K562 (cell line): Measurements from ENCODE around the gene TTC28. TPM values are rescaled to one million over a fixed set of nuclear protein-coding genes. Genes with fewer than 3 reads are reported as not detected.

Experiments
- ATAC-seq: fragments of 200-7000 bp; cut with Tn5 transposase; 3 replicates; pipeline ENCODE4 v1.9.1; 2020; ENCODE audit warnings: moderate library complexity
- BruUV-seq: library from RNA; stranded (reverse); fragments of 400-500 nt; replicated peaks from 2 replicates; lab custom pipeline; 2021; lab: Mats Ljungman, UMichigan
- CTCF ChIA-PET: fragments of 300-600 bp; formaldehyde crosslinking; extraction: SDS; loops from one replicate; lab custom pipeline; 2021; ENCODE audit warnings: low intra/inter-chr PET ratio; lab: Yijun Ruan, JAX
- POLR2A ChIA-PET: fragments of 300-600, 350-650 bp; sonication (Branson Sonifier 250); formaldehyde crosslinking; extraction: SDS; loops from one replicate; lab custom pipeline; 2021; ENCODE audit warnings: antibody characterized with exemption, inconsistent platforms; lab: Yijun Ruan, JAX
- DNase-seq, 4 experiments: peaks; one replicate each; pipeline versions ENCODE4 v3.0.0 to v3.0.0-alpha.2; 2011 to 2018; ENCODE audit warnings: low spot score in 3 of 4, mixed read lengths in 3 of 4; ENCODE audit errors: extremely low read depth in 1 of 4
- FAIRE-seq: peaks from 2 replicates; lab custom pipeline; 2011; peaks lifted over from hg19 to GRCh38; lab: Jason Lieb, UNC
- H2AFZ ChIP-seq: 2 replicates; pipeline ENCODE4 v1.6.0; 2011; ENCODE audit warnings: low read depth, low read length, control low read depth, inconsistent platforms
- H3K27ac ChIP-seq: fragments of 200-600 bp; 3 replicates; pipeline ENCODE4 v1.8.0; 2011; ENCODE audit warnings: low read depth, mild to moderate bottlenecking, control low read depth, inconsistent platforms, low read length, moderate library complexity, mixed read lengths; ENCODE audit errors: extremely low read depth
- H3K27me3 ChIP-seq, 2 experiments: fragments of 300-600 bp in 1 of 2; 2 replicates in 1 of 2; 3 replicates in 1 of 2; pipeline versions ENCODE4 v1.6.0 to v1.8.0; 2011; ENCODE audit warnings: inconsistent platforms in 2 of 2, low read length in 2 of 2, mild to moderate bottlenecking in 1 of 2, mixed read lengths in 1 of 2, moderate library complexity in 1 of 2; ENCODE audit not compliant: control insufficient read depth in 2 of 2, insufficient read depth in 2 of 2
- H3K36me3 ChIP-seq: fragments of 300-600 bp; 3 replicates; pipeline ENCODE4 v1.8.0; 2011; ENCODE audit warnings: mild to moderate bottlenecking, low read length, inconsistent platforms; ENCODE audit not compliant: control insufficient read depth, insufficient read depth
- H3K4me1 ChIP-seq, 2 experiments: fragments of 200-600 bp in 1 of 2; replicated peaks in 1 of 2; 2 replicates in 1 of 2; 3 replicates in 1 of 2; pipeline versions ENCODE4 v1.5.1 to v1.8.0; 2011; ENCODE audit warnings: inconsistent platforms in 2 of 2, low read length in 2 of 2, mild to moderate bottlenecking in 1 of 2, mixed read lengths in 1 of 2, moderate library complexity in 1 of 2; ENCODE audit not compliant: control insufficient read depth in 2 of 2, insufficient read depth in 2 of 2
- H3K4me2 ChIP-seq: 2 replicates; pipeline ENCODE4 v1.6.1; 2011; ENCODE audit warnings: low read length, control low read depth, inconsistent platforms, mixed read lengths; ENCODE audit not compliant: insufficient read depth
- H3K4me3 ChIP-seq: fragments of 200-600 bp; sonication (generic), shearing (Covaris generic); 2 replicates; pipeline ENCODE4 v1.5.1; 2016; ENCODE audit warnings: control low read depth, inconsistent platforms
- H3K79me2 ChIP-seq: fragments of 200-600 bp; 3 replicates; pipeline ENCODE4 v1.8.0; 2011; ENCODE audit warnings: low read length, inconsistent platforms; ENCODE audit not compliant: control insufficient read depth, insufficient read depth
- H3K9ac ChIP-seq, 2 experiments: 2 replicates each; pipeline versions ENCODE4 v1.6.0 to v1.6.1; 2011; ENCODE audit warnings: low read depth in 2 of 2, low read length in 2 of 2, control low read depth in 1 of 2, inconsistent platforms in 1 of 2, mild to moderate bottlenecking in 1 of 2, mixed read lengths in 1 of 2; ENCODE audit not compliant: insufficient read depth in 1 of 2
- H3K9me1 ChIP-seq: one replicate; pipeline ENCODE4 v1.6.0; 2011; ENCODE audit warnings: inconsistent platforms, mild to moderate bottlenecking, low read length, moderate library complexity; ENCODE audit not compliant: control insufficient read depth, insufficient read depth
- H3K9me3 ChIP-seq: replicated peaks from 2 replicates; pipeline ENCODE4 v1.5.1; 2011; ENCODE audit warnings: low read depth, low read length, inconsistent platforms; ENCODE audit not compliant: control insufficient read depth, insufficient read depth
- H4K20me1 ChIP-seq: replicated peaks from 2 replicates; pipeline ENCODE4 v1.6.1; 2011; ENCODE audit warnings: low read length, inconsistent platforms, mixed read lengths; ENCODE audit not compliant: control insufficient read depth, insufficient read depth
- DIDO1 ChIP-seq: fragments of 450-650 bp; IDR thresholded peaks from 2 replicates; pipeline ENCODE4 v1.6.1; 2016; ENCODE audit warnings: low read depth, missing biosample characterization, missing genetic modification characterization
- E2F6 ChIP-seq, 2 experiments: IDR thresholded peaks; 2 replicates each; pipeline ENCODE4 v1.6.1; 2011; ENCODE audit warnings: borderline replicate concordance in 1 of 2, control low read depth in 1 of 2, low read depth in 1 of 2, low read length in 1 of 2, mild to moderate bottlenecking in 1 of 2, mixed read lengths in 1 of 2, moderate library complexity in 1 of 2; ENCODE audit not compliant: insufficient read depth in 1 of 2, insufficient read length in 1 of 2, poor library complexity in 1 of 2, severe bottlenecking in 1 of 2; ENCODE audit errors: extremely low read depth in 1 of 2
- FOXA3 ChIP-seq, 2 experiments: fragments of 450-650 bp in 1 of 2; sonication (generic) in 1 of 2; formaldehyde crosslinking; IDR thresholded peaks in 1 of 2; conservative IDR thresholded peaks in 1 of 2; 2 replicates each; pipeline versions ENCODE4 v1.4.0 to v1.8.0; 2020 to 2022; ENCODE audit warnings: mild to moderate bottlenecking in 2 of 2, missing genetic modification reagents in 1 of 2
- HSF4 ChIP-seq: fragments of 250-450 bp; sonication (Bioruptor Pico); IDR thresholded peaks from 2 replicates; pipeline ENCODE4 v2.1.2; 2022; ENCODE audit warnings: mild to moderate bottlenecking, moderate library complexity, borderline replicate concordance
- MLLT1 ChIP-seq, 2 experiments: fragments of 450-650 bp; IDR thresholded peaks; 2 replicates each; pipeline ENCODE4 v1.6.1; 2016
- RBM14 ChIP-seq: fragments of 200-400 bp; formaldehyde crosslinking; IDR thresholded peaks from 2 replicates; pipeline ENCODE4 v1.6.1; 2018; ENCODE audit warnings: low read depth, mild to moderate bottlenecking, low read length, moderate library complexity, borderline replicate concordance; ENCODE audit not compliant: insufficient read depth
- RBM15 ChIP-seq: fragments of 200-400 bp; formaldehyde crosslinking; IDR thresholded peaks from 2 replicates; pipeline ENCODE4 v1.6.1; 2018; ENCODE audit warnings: mild to moderate bottlenecking, low read length, moderate library complexity; ENCODE audit not compliant: insufficient read depth
- ZFP30 ChIP-seq: fragments of 250-450 bp; sonication (Bioruptor Pico); IDR thresholded peaks from 2 replicates; pipeline ENCODE4 v1.8.0; 2022; ENCODE audit warnings: moderate library complexity, mild to moderate bottlenecking, inconsistent platforms, borderline replicate concordance
- WGBS: fragments of 100-300 bp; shearing (Covaris generic); methylation state at CpG from one replicate; pipeline ENCODE4 v1.1.6; 2016; ENCODE audit warnings: low coverage, mixed read lengths; ENCODE audit not compliant: insufficient coverage; ENCODE audit errors: missing lambda C conversion rate; 5-methylcytosine and 5-hydroxymethylcytosine counted together
- in situ Hi-C: fragments of 300-500 bp; cut with MboI; formaldehyde crosslinking; loops from 4 replicates; pipeline ENCODE4 v1.15.0; 2018; ENCODE audit warnings: inconsistent platforms, mixed read lengths
- intact Hi-C: fragments of 100-400 bp; cut with micrococcal nuclease; formaldehyde crosslinking; loops from 2 replicates; pipeline ENCODE4 v1.14.2; 2022
- polyA plus RNA-seq, 8 experiments: library from polyadenylated mRNA; depleted of rRNA in 4 of 8; stranded (reverse) in 5 of 8; unstranded in 3 of 8; fragments of >200 nt; fragmentation: Nextera tagmentation in 2 of 8; fragmentation: Illumina TruSeq in 1 of 8; extraction: Ambion mirVana in 2 of 8; extraction: Trizol in 1 of 8; gene quantifications; 2 replicates each; pipeline versions ENCODE4 v1.2.1 to v1.2.3, GENCODE V29; 2011 to 2014; ENCODE audit warnings: inconsistent platforms in 1 of 8, missing spikeins in 1 of 8
- total RNA-seq, 7 experiments: library from RNA; depleted of rRNA in 6 of 7; stranded (reverse); fragments of >200 nt in 6 of 7; fragmentation: Illumina TruSeq in 2 of 7; extraction: Trizol in 2 of 7; gene quantifications; 2 replicates each; pipeline versions ENCODE4 v1.2.1 to v1.2.3, GENCODE V29; 2011 to 2021; ENCODE audit warnings: low replicate concordance in 1 of 7

TTC28 gene
- total and polyA plus RNA-seq, 9 of the 15 experiments (the other 6 are each of a cell fraction or from before 2014, with no cell fraction given) = 0.22 to 10.7 (median 3.1) TPM

DNA sequence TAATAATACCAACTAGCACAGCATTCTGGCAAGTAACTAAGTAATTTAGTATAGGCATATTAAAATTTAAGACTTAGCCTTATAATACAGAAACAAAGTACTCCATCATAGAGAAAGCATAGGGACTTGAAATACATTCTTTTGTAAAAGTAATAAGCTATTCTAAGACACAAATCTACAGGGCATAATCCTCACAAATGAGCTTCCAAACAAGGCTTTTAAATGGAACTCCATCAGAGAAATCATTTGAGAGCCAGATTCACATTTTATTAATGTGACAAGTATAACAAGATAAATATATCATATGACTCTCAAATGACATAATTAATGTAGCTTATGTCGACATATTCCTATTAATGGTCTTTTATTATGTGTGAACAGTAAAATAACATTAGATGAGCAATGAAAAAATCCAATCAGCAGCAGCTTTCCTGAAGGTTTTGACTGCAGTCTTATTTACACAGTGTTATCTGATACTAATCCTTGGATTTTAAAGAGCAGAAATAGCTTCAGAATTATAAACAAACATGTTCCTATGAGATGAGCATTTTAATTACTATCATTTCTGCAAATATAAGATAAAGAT, 241.4 kb downstream of the TTC28 start:
- Histone ChIP-seq H3K9ac (no peak overlapping the region), H3K4me3 (no peak overlapping the region), H3K9me3 (no peaks in the 10 kb centered on the region), H3K4me2 (no peak overlapping the region)
- no peak for ATAC-seq
- 18% methylated on average over 1 of the region's 1 CpG for WGBS
- BruUV-seq = no TSS peak
- no peak for TF ChIP-seq RBM14
- no peak for TF ChIP-seq E2F6 (IDR thresholded peaks at IDR 0.05; ENCODE audit: borderline replicate concordance in 1 of 2, extremely low read depth in 1 of 2, insufficient read depth in 1 of 2, insufficient read length in 1 of 2, low read depth in 1 of 2, low read length in 1 of 2, poor library complexity in 1 of 2, severe bottlenecking in 1 of 2)
- no peak for TF ChIP-seq MLLT1 (IDR thresholded peaks at IDR 0.05)
- TF ChIP-seq ZFP30 = no peak
- peak in 1 of 2 experiments; percentile 43; a peak in 1 of 4 replicates for TF ChIP-seq FOXA3 (CRISPR knock-in tag; conservative IDR thresholded peaks at IDR 0.05 in 1 of 2, IDR thresholded peaks at IDR 0.05 in 1 of 2)
- no peak for TF ChIP-seq HSF4
- TF ChIP-seq RBM15 = no peak
- no peak for TF ChIP-seq DIDO1 (tag)
- TF ChIP-seq, all 486 proteins: peak for 1
- no peaks in the 10 kb centered on the region; the same call in 1 of the 2 replicates for H4K20me1 ChIP-seq
- ChIA-PET POLR2A (no interaction called here), CTCF (no interaction called here)
- peaks cover 0 to 12% of the 10 kb centered on the region in 2 experiments; a peak in 3 of 5 replicates for H3K4me1 ChIP-seq
- no peaks in the 10 kb centered on the region for H3K36me3 ChIP-seq
- H3K27ac ChIP-seq = no peak overlapping the region
- intact Hi-C loops (no loop called here), in situ Hi-C loops (no loop called here)
- FAIRE-seq (no peak), DNase-seq (no peak)
- H3K79me2 ChIP-seq = no peaks in the 10 kb centered on the region; the same call in 2 of the 3 replicates
- no peaks in the 10 kb centered on the region for H3K27me3 ChIP-seq
- no peaks in the 10 kb centered on the region for H3K9me1 ChIP-seq
- no peak overlapping the region for H2AFZ ChIP-seq
